Measurements from ENCODE around the gene CALHM1.
"Not testable (repeated sequence)": the region's sequence is repeated elsewhere in the genome, so short reads cannot be mapped to it uniquely, and the experiment has no call there.

CALHM1 gene, protein sequence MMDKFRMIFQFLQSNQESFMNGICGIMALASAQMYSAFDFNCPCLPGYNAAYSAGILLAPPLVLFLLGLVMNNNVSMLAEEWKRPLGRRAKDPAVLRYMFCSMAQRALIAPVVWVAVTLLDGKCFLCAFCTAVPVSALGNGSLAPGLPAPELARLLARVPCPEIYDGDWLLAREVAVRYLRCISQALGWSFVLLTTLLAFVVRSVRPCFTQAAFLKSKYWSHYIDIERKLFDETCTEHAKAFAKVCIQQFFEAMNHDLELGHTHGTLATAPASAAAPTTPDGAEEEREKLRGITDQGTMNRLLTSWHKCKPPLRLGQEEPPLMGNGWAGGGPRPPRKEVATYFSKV

DNA sequence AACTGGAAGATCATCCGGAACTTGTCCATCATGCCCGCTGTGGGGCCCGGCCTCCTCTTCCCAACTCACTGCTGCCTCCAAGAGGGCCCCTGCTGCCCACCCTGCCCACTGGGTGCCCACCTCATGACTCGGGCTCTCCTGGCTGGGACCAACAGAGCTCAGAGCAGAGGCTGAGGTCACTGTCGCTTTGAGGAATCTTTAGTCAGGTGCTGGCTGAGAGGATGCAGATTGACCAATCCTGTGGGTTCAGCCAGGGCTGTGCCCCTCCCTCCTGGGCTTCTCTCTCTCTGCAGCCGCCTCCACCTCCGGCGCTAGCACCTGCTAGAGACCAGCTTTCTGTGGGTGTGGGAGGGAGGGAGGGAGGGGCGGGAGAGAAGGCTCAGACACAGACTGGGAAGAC, at the start of gene CALHM1:
Gene CALHM1 (minus strand): TSS at position 181 of the 400 bp plus-strand sequence. CDS start 149 bp downstream, at position 32.
- no peak for DNase-seq

DNA sequence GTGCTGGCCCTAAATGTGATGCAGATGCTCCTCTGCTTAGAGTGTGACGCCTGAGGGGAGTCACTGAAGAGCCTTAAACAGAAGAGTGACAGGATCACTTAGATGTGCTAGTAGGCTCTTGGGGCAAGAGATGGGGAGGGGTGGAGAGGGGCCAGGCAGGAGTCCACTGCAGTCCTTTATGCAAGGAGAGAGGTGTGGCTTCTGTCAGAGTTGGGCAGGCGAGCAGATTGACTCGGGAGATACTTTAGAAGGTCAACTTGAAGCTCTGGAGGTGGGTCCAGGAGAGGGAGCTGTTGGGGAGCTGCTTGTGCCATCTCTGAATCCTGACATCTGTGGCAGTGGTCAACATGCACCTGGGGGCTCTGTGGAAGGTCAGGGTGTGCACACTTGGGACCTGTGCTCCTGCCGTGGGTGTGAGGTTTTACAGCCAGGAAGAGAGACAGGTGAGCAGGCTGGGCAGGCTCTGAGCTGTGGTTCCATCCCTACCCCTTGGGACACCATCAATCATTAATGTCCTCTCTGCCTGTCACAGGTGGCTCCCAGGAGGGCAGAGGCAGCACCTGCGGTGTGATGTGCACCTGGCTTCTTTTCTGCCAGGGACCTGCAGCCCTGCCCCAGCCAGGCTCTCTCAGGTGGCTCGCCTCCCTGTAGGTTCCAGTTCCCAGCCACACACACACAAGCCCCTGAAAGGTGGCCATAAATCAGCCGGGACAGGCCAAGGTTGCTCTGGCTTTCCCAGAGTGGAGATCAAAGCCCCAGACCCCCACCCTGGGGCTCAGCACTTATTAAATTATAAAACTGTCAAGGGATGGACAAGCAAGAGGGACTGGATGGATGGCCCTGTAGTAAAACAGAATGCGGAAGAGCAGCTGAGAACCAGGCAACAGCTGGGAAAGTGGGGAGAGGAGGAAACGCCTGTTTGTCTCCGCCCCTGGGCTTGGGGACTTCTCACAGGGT, 48.8 kb upstream of the CALHM1 start:
- DNase-seq: no peak

DNA sequence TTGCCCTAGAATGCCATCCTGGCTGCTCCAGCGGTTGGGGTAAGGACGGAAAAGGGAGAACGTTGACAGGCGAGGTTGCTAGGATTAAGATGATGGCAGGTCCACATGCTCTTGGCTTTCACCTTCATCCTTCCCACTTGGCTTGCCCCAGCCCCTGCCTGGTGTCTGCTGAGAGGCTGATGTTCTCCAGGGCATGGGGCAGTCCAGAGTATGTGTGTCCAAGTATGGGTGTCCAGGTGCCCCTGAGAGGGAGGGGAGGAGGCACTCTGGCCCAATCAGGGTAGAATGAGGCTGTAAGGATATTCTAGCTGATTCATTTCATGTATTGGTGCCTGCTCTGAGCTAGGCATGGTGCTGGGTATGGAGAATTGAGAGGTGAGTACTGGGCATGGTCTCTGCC, 47.4 kb upstream of the CALHM1 start:
- no peak for DNase-seq

DNA sequence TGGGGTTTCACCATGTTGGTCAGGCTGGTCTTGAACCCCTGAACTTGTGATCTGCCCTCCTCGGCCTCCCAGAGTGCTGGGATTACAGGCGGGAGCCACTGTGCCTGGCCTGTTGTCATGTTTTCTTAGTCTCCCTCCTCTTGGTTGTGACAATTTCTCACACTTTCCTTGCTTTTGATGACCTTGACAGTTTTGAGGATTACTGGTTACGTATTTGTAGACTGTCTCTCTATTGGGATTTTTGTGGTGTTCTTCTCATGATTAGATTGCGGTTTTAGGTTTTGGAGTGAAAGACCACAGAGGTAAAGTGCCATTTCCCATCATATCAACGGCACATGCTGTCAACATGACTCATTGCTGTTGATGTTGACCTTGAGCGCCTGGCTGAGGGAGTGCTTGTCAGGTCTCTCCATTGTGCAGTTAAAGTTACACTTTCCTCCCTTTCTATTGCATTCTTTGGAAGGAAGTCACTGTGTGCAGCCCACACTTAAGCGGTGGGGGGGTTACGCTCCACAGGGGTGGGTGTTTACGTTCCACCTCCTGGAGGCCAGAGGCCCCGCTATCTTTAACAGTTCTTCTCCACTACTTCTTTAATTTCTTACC, 45.6 kb upstream of the CALHM1 start:
- DNase-seq: peak; percentile 35

DNA sequence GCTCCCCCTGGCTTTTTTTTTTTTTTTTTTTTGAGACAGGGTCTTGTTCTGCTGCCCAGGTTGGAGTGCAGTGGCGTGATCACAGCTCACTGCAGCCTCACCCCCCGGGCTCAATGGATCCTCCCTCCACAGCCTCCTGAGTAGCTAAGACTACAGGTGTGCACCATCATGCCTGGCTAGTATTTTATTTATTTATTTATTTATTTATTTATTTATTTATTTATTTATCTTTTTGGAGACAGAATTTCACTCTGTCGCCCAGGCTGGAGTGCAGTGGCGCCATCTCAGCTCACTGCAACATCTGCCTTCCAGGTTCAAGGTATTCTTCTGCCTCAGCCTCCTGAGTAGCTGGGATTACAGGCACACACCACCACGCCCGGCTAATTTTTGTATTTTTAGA, 45.1 kb upstream of the CALHM1 start:
- not testable (repeated sequence) for DNase-seq

DNA sequence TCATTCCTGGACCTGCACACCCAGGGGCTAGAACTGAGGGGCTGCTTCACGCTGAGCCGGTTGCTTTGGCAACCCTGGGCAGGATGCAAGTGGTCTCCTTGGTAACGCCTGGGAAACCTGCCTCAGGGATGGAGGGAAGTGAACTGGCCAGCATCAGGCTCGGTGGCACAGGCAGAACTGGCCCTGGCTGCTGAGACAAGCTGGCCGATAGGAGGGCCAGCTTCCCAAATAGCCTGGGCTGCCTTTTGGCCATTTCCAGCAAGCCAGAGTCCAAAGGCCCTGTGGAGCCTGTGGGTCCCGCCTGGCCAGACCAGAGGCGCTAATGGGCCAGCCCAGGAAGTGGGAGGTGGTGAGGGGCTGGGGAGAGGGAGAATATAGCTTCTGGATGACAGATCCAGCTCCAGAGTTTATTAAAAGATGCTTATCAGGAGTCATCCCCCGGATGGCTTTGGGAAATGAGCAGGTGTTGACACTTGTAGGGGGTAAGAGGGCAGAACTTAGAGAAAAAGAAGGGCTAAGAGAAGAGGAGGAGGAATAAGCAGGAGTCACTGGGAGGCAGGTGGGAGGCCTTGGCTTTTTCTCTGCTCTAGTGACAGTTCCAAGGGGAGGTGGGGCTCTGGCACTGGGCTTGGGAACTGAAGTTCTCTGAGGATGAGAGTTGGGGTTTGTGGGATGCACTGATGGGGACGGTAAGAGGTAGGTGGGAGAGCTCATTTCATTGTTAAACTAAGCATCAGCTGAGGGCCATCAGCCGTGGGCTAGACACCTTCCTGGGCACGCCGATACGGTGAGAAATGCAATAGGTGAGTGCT, 44.4 kb upstream of the CALHM1 start:
- DNase-seq: no peak

DNA sequence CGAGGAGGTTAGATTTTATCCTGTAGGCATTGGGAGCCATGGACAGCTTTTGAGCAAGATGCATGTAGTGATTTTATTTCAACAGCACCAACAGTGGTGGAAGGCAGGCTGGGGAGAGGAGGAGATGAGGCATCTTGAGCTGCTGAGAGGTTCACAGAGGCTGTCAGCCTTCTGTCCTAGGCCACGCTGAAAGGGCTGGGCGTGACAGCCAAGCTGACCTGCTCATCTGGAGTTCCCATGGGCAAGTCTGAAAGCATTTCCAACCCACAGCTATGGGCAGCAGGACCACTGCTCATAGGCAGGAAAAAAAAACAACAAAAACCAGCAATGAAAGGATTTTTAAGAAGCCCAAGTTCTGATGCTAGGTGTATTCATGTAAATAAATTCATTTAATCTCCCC, 42.5 kb upstream of the CALHM1 start:
- no peak for DNase-seq

DNA sequence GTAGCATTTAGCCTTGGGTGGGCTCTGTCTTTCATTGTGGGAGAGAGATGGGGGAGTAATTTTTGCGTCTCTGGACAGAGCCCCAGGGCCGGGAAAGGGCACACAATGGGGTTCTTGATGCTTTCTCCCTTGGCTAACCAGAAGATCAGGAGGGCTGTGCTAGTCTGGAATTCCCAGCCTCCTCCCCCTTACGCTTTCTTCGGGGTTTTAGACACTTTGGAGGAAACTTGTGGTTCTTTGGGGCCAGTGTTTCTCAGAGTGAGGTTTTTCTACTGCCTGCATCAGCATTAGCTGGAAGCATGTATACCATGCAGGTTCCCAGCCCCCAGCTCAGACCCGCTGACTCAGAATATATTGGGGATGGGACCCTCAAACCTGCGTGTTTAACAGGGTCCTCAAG, 41.8 kb upstream of the CALHM1 start:
- no peak for DNase-seq

DNA sequence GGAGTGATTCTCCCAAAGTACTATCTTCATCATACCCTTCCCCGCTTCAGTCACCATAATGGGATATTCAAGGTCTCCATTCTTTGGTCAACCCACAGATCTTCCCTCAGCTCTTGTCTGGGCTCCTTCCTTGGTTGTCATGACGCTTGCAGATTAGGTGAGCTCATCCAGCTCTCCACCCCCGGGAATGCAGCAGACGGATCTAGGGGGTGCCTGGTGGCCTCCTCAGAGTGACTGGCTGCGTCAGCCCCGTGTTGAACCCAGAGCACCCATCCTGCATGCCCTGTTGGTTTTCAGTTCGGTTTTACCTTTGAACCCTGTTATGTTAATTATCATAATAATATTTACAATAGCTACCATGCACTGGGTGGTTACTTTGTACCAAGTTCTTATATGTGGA, 41.2 kb upstream of the CALHM1 start:
- no peak for DNase-seq

DNA sequence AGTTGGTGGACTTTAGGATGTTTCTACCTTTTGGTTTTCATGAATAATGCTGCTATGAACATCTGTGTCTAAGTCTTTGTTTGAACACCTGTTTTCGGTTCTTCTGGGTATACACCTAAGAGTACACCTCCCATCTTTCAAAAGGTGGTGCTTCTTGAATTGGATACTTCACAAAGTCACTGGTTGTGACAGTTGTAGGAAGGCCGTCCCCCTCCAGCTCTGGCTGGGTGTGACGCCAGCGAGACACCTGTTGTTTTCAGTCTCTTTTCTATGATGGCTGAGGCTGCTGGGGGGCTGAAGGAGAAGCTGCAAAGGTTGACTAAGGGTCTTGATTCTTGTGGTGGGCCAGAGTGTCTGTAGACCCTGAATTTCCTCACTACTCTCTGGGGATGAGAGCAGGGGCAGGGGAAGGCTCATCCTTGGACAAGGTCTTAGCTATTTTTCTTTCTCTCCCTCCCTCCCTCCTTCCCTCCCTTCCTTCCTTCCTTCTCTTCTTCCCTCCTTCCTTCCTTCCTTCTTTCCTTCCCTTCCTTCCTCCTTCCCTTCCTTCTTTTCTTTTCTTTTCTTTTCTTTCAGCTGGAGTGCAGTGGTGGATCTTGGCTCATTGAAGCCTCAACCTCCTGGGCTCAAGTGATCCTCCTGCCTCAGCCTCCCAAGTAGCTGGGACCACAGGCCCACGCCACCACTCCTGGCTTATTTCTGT, 40.4 kb upstream of the CALHM1 start:
- no peak for DNase-seq

DNA sequence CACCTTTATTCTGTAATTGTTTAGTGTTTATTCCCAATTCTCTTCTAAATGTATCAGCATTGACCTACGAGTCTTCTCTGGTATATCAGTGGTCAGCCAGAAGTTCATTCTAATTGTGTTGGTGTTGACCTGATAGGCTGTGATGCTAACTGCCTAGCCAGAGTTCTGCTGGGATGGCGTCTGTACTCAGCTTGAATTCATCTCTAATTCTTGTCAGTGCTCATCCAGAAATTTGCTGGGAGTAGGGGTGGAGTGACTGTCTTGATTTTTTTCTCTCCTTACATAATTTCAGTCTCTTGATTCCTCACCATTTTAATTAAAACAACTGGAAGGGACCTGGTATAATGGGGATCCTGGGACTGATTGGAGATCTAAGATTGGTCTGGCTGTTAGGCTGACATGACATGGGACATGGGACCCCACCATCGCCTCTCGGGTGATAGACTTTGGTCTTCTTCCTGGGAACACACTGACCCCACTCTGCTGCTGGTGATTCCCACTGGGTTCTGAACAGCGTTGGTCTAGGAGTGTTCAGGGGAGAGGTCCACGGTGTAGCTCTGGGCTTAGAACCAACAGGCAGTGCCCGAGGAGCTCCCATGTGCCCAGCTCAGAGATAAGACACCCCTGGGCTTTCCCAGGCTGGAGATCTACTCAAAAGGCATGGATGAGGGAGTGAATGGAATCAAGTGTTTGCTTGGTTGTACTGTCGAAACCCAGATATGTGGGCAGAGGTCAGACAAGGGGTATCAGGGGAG, 38.6 kb upstream of the CALHM1 start:
- no peak for DNase-seq

DNA sequence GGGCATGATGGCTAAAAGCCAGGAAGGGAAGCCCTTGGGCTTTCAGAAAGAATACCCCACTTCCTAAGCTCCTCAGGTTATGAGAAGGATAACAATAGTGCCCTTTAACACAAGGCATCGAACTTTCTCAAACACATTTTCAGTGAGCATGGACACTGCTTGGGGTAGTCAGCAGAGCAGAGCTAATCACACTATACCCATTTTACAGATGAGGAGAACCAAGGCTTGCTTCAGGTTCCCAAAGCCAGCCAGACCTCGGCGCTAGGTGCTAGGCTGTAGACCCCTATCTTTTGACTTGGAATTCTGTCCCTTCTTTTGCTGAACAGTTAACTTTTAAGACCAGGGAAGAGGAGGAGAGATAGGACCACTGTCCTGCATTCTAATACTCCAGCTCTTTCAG, 36.6 kb upstream of the CALHM1 start:
- no peak for DNase-seq

DNA sequence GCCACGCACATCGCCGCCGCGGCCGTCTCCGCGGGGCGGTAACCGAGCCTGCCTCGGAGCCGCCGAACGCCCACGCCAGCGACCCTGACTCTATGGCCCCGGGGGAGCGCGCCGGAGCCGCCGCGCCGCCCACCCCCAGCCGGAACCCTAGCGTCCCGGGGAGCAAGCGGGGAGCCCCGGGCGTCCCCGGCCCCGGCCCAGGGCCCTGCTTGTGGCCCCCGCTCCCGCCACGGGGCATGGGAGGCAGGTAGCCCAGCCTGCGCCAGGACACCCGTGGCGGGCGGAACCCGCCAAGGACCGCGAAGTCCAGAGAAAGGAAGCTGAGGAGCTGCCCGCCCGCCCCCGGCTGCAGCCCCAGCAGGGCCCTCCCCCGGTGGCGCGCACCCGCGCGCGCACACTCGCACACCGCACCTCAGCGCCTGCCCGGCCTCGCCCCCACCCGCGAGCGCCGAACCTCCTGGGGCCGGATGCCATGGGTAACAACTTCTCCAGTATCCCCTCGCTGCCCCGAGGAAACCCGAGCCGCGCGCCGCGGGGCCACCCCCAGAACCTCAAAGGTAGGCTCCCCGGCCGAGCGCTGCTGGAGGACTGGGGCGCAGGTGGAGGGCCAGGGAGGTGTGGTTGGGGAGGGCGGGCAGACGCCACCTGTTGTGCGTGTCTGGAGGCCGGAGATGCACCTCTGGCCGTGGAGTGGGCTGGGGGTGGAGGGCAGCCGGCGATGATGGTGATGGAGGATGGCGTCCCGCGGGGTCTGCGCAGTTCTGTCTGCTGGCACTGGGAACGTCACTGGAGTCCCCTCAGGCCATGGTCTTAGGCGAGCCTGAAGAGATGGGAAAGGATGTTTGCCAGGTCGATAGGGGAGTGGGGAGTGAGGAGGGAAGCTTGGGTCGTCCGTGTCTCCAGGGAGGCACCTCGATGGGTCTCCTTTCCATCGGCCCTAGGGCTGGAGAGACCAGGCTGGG, 35.5 kb upstream of the CALHM1 start:
- DNase-seq: peak; percentile 24

DNA sequence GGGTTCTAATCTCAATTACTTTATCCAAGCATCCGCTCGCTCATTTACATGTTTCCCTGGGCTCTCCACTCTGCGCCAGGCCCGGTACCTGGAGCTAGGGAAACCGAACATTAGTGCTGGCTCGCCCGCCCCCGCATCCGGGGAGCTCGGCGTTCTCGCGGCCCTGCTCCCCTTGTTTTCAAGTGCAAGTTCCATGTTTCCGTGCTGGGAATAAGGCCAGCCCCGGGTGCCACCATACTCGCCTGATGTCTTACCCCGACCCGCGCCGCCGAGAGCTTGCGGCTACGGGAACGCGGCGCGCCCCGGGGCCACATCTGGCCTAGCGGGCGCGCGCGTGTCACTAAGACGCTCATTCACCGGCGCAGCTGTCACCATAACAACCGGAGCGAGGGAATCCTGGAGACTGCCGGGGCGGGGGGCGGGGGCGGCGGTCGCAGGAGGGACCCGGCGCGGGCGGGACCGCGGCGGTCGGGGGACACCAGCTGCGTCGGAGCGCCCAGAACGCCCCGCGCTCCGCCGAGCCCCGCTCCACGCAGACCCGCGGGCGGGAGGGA, 34.7 kb upstream of the CALHM1 start, which contains the start of gene NEURL1:
Gene NEURL1 (plus strand): TSS at position 344 of the 554 bp plus-strand sequence. CDS start 683 bp downstream, outside the sequence.
- peak; percentile 25 for DNase-seq

DNA sequence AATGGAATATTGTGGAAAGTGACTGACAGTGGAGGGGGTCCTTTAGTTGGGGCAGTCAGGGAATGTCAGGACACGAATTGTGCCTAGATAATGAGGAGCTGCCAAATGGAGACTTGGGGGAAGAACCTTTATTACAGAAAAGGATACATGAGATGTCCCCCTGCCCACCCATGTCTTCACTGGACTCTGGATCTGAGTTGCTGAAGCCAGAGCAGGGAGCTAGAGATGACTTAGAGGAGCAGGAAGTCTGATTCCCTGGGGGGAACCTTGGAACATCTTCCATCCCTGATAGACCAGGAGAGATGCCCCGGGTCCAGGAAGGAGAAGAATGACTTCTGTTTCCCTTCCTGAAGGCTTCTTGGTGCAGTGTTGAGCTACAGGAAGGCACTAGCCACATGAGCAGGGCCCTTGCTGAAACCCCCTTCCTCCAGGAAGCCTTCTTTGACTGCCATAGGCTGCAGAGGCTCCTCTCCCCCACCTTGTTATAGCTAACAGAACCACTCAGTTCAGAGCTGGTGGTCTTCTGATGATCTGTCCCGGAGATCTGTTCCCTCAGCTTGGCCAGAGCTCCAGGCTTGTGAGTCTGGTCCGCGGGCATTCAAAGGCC, 34.1 kb upstream of the CALHM1 start:
- no peak for DNase-seq

DNA sequence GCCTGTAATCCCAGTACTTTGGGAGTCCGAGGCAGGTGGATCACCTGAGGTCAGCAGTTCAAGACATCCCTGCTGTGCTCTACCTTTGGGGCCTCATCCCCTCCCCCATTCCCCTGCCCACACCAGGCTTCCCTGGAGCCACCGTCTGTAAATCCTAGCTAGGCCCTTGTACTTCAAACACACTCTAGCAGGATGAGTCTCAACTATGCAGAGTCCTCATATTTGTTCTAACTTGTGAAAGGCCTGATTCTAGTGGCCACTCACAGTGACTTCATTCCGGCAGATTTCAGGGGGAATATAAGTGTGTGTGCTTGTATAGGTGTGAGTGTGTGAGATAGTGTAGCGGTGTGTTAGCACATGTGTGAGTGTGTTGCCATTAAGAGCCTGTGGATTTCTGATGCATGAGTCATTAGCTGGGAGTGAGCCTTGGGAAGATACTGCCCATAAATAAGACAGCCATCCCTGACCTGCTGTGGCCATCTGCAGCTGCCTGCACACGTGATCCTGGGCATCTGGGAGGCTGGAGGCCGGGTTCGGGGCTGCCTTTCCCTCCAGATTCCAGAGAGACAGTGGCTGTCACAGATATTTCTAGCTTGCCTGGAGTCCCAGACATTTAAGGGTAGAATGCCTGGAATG, 33.1 kb upstream of the CALHM1 start:
- DNase-seq: no peak

DNA sequence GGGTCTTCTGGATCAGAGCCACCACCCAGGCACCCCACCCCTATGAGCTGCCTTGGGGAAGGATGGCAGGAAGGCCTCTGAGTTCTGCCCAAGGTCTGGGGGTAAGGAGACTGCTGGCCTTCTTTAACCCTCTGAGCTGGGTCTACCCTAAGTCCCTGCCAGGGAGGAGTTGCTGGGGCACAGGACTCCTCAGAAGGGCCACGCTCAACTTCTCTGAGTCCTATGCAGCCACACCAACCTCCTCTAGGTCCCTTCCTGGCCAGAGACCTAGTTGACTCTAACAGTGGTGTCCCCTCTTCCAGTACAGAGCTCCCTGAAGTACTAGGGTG, 32.2 kb upstream of the CALHM1 start:
- no peak for DNase-seq

DNA sequence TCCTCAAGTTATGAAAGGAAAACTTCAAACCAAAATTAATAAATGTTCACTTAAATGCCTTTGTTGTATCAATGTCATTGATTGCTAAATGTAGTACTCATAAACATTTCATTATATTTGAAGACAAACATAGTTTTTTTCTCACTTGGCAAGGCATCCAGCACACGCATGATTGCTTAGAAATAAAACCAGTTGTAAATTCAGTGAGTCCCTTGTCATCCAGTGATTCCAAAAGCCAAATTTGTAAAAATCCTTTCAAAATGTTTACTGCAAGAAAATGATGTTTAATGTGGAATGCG, 28.7 kb upstream of the CALHM1 start:
- no peak for DNase-seq
